ENCODE results near the gene FES.

The FES gene

DNA sequence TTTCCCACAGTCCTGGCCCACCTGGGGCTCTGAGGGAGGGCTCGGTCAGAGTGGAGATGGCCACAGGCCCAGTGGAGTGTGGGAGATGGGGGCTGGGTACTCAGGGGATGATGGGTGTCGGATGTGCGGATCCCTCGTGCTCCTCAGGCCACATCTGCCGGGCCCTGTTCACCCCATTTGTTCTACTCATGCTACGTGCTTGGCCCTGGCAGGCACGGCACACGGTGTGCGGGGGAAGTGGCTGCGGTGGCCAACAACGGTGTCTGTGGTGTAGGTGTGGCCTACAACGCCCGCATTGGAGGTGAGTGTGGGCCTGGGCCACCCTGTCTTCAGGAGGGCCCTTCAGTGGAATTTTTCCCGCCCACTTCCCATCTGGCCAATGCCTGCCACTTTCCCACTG lies 7.0 kb upstream of the FES start:
- TF ChIP-seq GATA2 (IDR thresholded peaks at IDR 0.05; ENCODE audit: low read depth, low read length) (no peak), GATA3 (IDR thresholded peaks at IDR 0.05; ENCODE audit: low read depth, low read length) (no peak)

GRCh38 chr15:90877996-90878395 lies 6.3 kb upstream of the FES start:
- TF ChIP-seq GATA2 (IDR thresholded peaks at IDR 0.05; ENCODE audit: low read depth, low read length) (no peak), GATA3 (IDR thresholded peaks at IDR 0.05; ENCODE audit: low read depth, low read length) (no peak)

DNA sequence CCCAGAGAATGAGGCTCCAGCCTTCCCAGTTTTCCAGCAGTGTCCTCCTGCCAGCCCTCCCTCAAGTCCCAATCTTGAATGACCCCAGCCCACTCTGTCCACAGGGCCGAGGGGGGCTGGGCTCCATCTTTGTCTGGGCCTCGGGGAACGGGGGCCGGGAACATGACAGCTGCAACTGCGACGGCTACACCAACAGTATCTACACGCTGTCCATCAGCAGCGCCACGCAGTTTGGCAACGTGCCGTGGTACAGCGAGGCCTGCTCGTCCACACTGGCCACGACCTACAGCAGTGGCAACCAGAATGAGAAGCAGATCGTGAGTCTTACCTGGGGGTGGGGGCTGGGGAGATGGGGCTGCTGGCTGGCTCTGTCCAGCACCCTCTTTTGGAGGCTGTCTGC lies 5.6 kb upstream of the FES start:
- no peak for TF ChIP-seq GATA2 (IDR thresholded peaks at IDR 0.05; ENCODE audit: low read depth, low read length)
- no peak for TF ChIP-seq GATA3 (IDR thresholded peaks at IDR 0.05; ENCODE audit: low read depth, low read length)

GRCh38 chr15:90879730-90880366 lies 4.5 kb upstream of the FES start:
- TF ChIP-seq GATA2 (IDR thresholded peaks at IDR 0.05; ENCODE audit: low read depth, low read length): no peak
- TF ChIP-seq GATA3 (IDR thresholded peaks at IDR 0.05; ENCODE audit: low read depth, low read length): no peak

- TF ChIP-seq GATA2 (IDR thresholded peaks at IDR 0.05; ENCODE audit: low read depth, low read length) (no peak), GATA3 (IDR thresholded peaks at IDR 0.05; ENCODE audit: low read depth, low read length) (no peak)
Observed at GRCh38 chr15:90880381-90881145, 3.7 kb upstream of the FES start.

- TF ChIP-seq GATA3 (IDR thresholded peaks at IDR 0.05; ENCODE audit: low read depth, low read length) (no peak), GATA2 (IDR thresholded peaks at IDR 0.05; ENCODE audit: low read depth, low read length) (no peak)
Observed at GRCh38 chr15:90881181-90881977, 2.9 kb upstream of the FES start.

DNA sequence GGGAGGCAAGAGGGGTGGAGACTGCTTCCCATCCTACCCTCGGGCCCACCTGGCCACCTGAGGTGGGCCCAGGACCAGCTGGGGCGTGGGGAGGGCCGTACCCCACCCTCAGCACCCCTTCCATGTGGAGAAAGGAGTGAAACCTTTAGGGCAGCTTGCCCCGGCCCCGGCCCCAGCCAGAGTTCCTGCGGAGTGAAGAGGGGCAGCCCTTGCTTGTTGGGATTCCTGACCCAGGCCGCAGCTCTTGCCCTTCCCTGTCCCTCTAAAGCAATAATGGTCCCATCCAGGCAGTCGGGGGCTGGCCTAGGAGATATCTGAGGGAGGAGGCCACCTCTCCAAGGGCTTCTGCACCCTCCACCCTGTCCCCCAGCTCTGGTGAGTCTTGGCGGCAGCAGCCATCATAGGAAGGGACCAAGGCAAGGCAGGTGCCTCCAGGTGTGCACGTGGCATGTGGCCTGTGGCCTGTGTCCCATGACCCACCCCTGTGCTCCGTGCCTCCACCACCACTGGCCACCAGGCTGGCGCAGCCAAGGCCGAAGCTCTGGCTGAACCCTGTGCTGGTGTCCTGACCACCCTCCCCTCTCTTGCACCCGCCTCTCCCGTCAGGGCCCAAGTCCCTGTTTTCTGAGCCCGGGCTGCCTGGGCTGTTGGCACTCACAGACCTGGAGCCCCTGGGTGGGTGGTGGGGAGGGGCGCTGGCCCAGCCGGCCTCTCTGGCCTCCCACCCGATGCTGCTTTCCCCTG lies 2.2 kb upstream of the FES start:
- no peak for TF ChIP-seq GATA3 (IDR thresholded peaks at IDR 0.05; ENCODE audit: low read depth, low read length)
- no peak for TF ChIP-seq GATA2 (IDR thresholded peaks at IDR 0.05; ENCODE audit: low read depth, low read length)

DNA sequence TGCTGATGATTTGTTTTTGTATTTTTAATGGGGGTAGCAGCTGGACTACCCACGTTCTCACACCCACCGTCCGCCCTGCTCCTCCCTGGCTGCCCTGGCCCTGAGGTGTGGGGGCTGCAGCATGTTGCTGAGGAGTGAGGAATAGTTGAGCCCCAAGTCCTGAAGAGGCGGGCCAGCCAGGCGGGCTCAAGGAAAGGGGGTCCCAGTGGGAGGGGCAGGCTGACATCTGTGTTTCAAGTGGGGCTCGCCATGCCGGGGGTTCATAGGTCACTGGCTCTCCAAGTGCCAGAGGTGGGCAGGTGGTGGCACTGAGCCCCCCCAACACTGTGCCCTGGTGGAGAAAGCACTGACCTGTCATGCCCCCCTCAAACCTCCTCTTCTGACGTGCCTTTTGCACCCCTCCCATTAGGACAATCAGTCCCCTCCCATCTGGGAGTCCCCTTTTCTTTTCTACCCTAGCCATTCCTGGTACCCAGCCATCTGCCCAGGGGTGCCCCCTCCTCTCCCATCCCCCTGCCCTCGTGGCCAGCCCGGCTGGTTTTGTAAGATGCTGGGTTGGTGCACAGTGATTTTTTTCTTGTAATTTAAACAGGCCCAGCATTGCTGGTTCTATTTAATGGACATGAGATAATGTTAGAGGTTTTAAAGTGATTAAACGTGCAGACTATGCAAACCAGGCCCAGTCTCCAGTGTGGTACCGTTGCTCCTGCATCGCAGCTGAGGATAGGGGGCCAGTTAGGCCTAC lies 1.4 kb upstream of the FES start:
- TF ChIP-seq GATA3 (IDR thresholded peaks at IDR 0.05; ENCODE audit: low read depth, low read length) (no peak), GATA2 (IDR thresholded peaks at IDR 0.05; ENCODE audit: low read depth, low read length) (no peak)

DNA sequence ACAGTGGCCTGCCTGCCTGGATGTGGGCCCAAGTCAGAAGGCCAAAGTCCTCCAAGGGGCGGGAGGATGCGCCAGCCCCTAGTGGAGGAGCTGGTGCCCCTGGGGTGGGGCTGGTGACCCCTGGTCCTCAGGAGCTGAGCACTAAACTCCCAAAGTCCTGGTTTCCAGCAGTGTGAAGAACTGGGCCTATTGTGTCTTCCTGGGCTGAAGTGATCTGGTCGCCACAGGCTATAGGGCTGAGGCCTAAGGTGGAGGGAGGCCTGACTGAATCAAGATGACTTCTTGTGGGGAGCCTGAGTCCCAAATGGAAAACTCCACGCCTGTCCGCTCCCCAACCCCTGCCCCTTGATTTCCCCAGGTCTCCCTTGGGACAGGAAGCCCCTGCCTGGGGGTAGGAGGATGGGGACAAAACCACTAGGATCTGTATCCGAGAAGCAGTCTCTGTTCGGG lies 753 bp upstream of the FES start:
- TF ChIP-seq GATA3 (IDR thresholded peaks at IDR 0.05; ENCODE audit: low read depth, low read length) (no peak), GATA2 (IDR thresholded peaks at IDR 0.05; ENCODE audit: low read depth, low read length) (no peak)

GRCh38 chr15:90884719-90885431 lies 571 bp downstream of the FES start:
- TF ChIP-seq GATA2 (IDR thresholded peaks at IDR 0.05; ENCODE audit: low read depth, low read length) (no peak), GATA3 (IDR thresholded peaks at IDR 0.05; ENCODE audit: low read depth, low read length) (no peak)

DNA sequence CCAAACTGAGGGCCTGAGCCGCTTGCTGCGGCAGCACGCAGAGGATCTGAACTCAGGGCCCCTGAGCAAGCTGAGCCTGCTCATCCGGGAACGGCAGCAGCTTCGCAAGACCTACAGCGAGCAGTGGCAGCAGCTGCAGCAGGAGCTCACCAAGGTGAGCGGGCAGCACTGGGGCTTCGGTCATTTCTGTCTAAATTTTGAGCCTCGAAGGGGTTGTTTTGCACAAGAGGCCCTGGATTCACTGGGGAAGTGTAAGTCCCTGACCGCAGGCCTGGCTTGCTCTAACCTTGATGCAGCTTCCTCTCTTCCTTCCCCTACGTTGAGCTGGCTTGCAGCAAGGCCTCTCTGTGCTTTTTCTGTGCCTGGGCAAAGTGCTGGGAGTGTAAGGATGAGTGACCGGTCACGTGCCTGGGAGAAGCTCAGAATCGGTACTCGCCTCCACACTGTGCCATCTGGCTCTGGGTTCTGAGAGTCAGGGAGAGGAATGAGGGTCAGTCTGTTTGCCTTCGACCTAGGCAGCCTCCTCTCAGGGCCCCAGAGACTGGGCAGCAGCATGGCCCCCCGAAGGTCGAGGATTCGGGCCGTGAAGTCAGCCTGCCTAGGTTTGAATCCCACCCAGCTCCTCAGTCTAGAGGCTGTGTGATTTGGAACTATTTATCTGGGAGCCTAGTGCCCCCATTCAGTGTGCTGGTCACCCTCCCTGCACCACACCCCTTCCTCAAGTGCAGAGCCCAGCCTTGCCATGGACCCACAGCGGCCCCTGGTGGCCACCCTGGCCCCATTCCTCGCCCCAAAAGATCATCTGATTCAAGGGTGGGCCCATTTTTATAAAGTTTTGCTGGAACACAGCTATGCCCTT lies 1.4 kb downstream of the FES start:
- TF ChIP-seq GATA3 (IDR thresholded peaks at IDR 0.05; ENCODE audit: low read depth, low read length): no peak
- TF ChIP-seq GATA2 (IDR thresholded peaks at IDR 0.05; ENCODE audit: low read depth, low read length): no peak; the same call in 1 of the 2 replicates

GRCh38 chr15:90886291-90886614 lies 1.9 kb downstream of the FES start:
- no peak for TF ChIP-seq GATA3 (IDR thresholded peaks at IDR 0.05; ENCODE audit: low read depth, low read length)
- TF ChIP-seq GATA2 (IDR thresholded peaks at IDR 0.05; ENCODE audit: low read depth, low read length): no peak
